ENCODE results near the gene ALDH1A2.

ALDH1A2 gene

GRCh38 chr15:57911247-57911646, 154.3 kb downstream of the ALDH1A2 start:
- no CpG with 5 or more reads among the region's 1 CpG for WGBS (ENCODE audit: extremely low coverage, insufficient coverage, insufficient read length)
- Histone ChIP-seq H2BK120ac (ENCODE audit: insufficient read depth, low read length, poor library complexity) (no peak overlapping the region), H2AFZ (ENCODE audit: insufficient read depth, low read length, poor library complexity) (no peak overlapping the region), H3K4me1 (ENCODE audit: control insufficient read depth in 1 of 2, insufficient read depth in 2 of 2, low read length in 2 of 2) (no peaks in the 10 kb centered on the region), H3K4ac (ENCODE audit: low read depth, low read length) (no peak overlapping the region), H3K27me3 (ENCODE audit: insufficient read depth, low read length) (no peaks in the 10 kb centered on the region), H2BK12ac (ENCODE audit: low read length) (no peak overlapping the region), H3K27ac (ENCODE audit: low read depth, low read length) (no peak overlapping the region), H3K9me3 (ENCODE audit: insufficient read depth, low read depth, low read length) (no peaks in the 10 kb centered on the region), H2BK5ac (ENCODE audit: low read depth, low read length, poor library complexity) (no peak overlapping the region), H4K12ac (ENCODE audit: low read depth, low read length) (no peak overlapping the region), H3K4me2 (ENCODE audit: low read length) (no peak overlapping the region), H3K23ac (ENCODE audit: low read length) (no peak overlapping the region), H4K91ac (ENCODE audit: low read depth, low read length) (no peak overlapping the region), H3K36me3 (ENCODE audit: control insufficient read depth in 1 of 2, insufficient read depth in 2 of 2, low read length in 2 of 2) (no peaks in the 10 kb centered on the region), H3K4me3 (ENCODE audit: low read depth, low read length) (no peak overlapping the region), H2AK5ac (ENCODE audit: low read length) (no peak overlapping the region), H3K14ac (ENCODE audit: low read length) (no peak overlapping the region), H3K18ac (ENCODE audit: low read length) (no peak overlapping the region), H4K8ac (ENCODE audit: low read depth, low read length) (no peak overlapping the region), H3K9ac (ENCODE audit: low read length) (no peak overlapping the region), H3K79me1 (ENCODE audit: low read length) (no peaks in the 10 kb centered on the region), H3K79me2 (ENCODE audit: control insufficient read depth, insufficient read depth, low read length, poor library complexity) (no peaks in the 10 kb centered on the region)
- no peak for DNase-seq

DNA sequence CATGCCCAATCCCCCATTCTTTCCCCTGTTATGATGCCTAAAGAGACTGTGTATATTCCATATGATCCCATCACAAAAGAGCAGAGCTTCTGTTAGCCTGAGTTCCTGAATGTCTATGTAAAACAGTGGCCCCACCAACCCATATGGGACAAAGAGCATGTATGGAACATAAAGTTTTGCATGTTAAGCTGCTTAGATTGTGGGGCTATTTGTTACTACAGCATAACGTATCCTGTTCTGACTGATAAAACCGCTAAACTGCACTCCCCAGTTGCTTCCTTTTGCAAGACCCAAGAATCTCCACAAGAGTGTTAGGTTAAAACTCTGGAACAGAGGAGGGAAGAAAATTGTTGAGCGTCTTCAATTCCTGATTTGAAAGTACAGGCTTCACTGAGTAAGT, 154.8 kb downstream of the ALDH1A2 start:
- no peak overlapping the region for H2AK5ac ChIP-seq (ENCODE audit: low read length)
- H3K27ac ChIP-seq (ENCODE audit: low read depth, low read length), result no peak overlapping the region
- H3K79me1 ChIP-seq (ENCODE audit: low read length), result no peaks in the 10 kb centered on the region
- no peak overlapping the region for H3K23ac ChIP-seq (ENCODE audit: low read length)
- H2BK12ac ChIP-seq (ENCODE audit: low read length), result no peak overlapping the region
- H3K9ac ChIP-seq (ENCODE audit: low read length), result no peak overlapping the region
- no peak overlapping the region for H2BK120ac ChIP-seq (ENCODE audit: insufficient read depth, low read length, poor library complexity)
- no peak overlapping the region for H3K14ac ChIP-seq (ENCODE audit: low read length)
- no peak overlapping the region for H3K4ac ChIP-seq (ENCODE audit: low read depth, low read length)
- no peak overlapping the region for H3K4me3 ChIP-seq (ENCODE audit: low read depth, low read length)
- no peak overlapping the region for H2BK5ac ChIP-seq (ENCODE audit: low read depth, low read length, poor library complexity)
- H2AFZ ChIP-seq (ENCODE audit: insufficient read depth, low read length, poor library complexity), result no peak overlapping the region
- no peaks in the 10 kb centered on the region for H3K36me3 ChIP-seq (ENCODE audit: control insufficient read depth in 1 of 2, insufficient read depth in 2 of 2, low read length in 2 of 2)
- no peak overlapping the region for H4K8ac ChIP-seq (ENCODE audit: low read depth, low read length)
- no peaks in the 10 kb centered on the region for H3K4me1 ChIP-seq (ENCODE audit: control insufficient read depth in 1 of 2, insufficient read depth in 2 of 2, low read length in 2 of 2)
- no peak overlapping the region for H4K91ac ChIP-seq (ENCODE audit: low read depth, low read length)
- H4K12ac ChIP-seq (ENCODE audit: low read depth, low read length), result no peak overlapping the region
- WGBS (ENCODE audit: extremely low coverage, insufficient coverage, insufficient read length), result no CpG with 5 or more reads among the region's 3 CpGs
- H3K9me3 ChIP-seq (ENCODE audit: insufficient read depth, low read depth, low read length), result no peaks in the 10 kb centered on the region
- no peak overlapping the region for H3K18ac ChIP-seq (ENCODE audit: low read length)
- H3K27me3 ChIP-seq (ENCODE audit: insufficient read depth, low read length), result no peaks in the 10 kb centered on the region
- DNase-seq, result no peak
- no peak overlapping the region for H3K4me2 ChIP-seq (ENCODE audit: low read length)
- no peaks in the 10 kb centered on the region for H3K79me2 ChIP-seq (ENCODE audit: control insufficient read depth, insufficient read depth, low read length, poor library complexity)

DNA sequence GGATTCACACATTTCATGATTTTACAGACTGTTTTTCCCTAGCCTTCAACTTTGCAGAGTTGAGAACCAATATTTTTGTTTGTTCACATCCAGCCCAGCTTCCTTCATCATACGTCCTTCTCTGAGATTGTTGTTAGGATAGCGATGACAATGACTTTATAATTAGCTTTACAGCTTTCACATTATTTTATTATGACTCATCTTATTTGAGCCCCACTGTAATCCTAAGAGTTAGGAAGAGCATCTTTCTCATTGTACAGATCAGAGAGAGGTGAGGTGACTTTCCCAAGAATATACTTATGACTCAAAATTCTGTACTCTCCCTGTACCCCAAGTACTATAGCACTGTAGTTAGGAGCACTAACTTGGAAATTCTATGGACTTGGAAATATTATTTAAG, 156.1 kb downstream of the ALDH1A2 start:
- WGBS (ENCODE audit: extremely low coverage, insufficient coverage, insufficient read length), result no CpG with 5 or more reads among the region's 2 CpGs
- no peak overlapping the region for H3K4me3 ChIP-seq (ENCODE audit: low read depth, low read length)
- H4K91ac ChIP-seq (ENCODE audit: low read depth, low read length), result no peak overlapping the region
- H3K14ac ChIP-seq (ENCODE audit: low read length), result no peak overlapping the region
- H3K9me3 ChIP-seq (ENCODE audit: insufficient read depth, low read depth, low read length), result no peaks in the 10 kb centered on the region
- no peak overlapping the region for H3K23ac ChIP-seq (ENCODE audit: low read length)
- H3K27ac ChIP-seq (ENCODE audit: low read depth, low read length), result no peak overlapping the region
- H3K27me3 ChIP-seq (ENCODE audit: insufficient read depth, low read length), result no peaks in the 10 kb centered on the region
- no peak overlapping the region for H2BK120ac ChIP-seq (ENCODE audit: insufficient read depth, low read length, poor library complexity)
- H2BK12ac ChIP-seq (ENCODE audit: low read length), result no peak overlapping the region
- H3K79me2 ChIP-seq (ENCODE audit: control insufficient read depth, insufficient read depth, low read length, poor library complexity), result no peaks in the 10 kb centered on the region
- H3K18ac ChIP-seq (ENCODE audit: low read length), result no peak overlapping the region
- no peaks in the 10 kb centered on the region for H3K79me1 ChIP-seq (ENCODE audit: low read length)
- H3K4ac ChIP-seq (ENCODE audit: low read depth, low read length), result no peak overlapping the region
- H3K9ac ChIP-seq (ENCODE audit: low read length), result no peak overlapping the region
- H4K8ac ChIP-seq (ENCODE audit: low read depth, low read length), result no peak overlapping the region
- H3K36me3 ChIP-seq (ENCODE audit: control insufficient read depth in 1 of 2, insufficient read depth in 2 of 2, low read length in 2 of 2), result no peaks in the 10 kb centered on the region
- no peak overlapping the region for H2AK5ac ChIP-seq (ENCODE audit: low read length)
- H2AFZ ChIP-seq (ENCODE audit: insufficient read depth, low read length, poor library complexity), result no peak overlapping the region
- H2BK5ac ChIP-seq (ENCODE audit: low read depth, low read length, poor library complexity), result no peak overlapping the region
- no peak overlapping the region for H4K12ac ChIP-seq (ENCODE audit: low read depth, low read length)
- H3K4me1 ChIP-seq (ENCODE audit: control insufficient read depth in 1 of 2, insufficient read depth in 2 of 2, low read length in 2 of 2), result no peaks in the 10 kb centered on the region
- no peak for DNase-seq
- H3K4me2 ChIP-seq (ENCODE audit: low read length), result no peak overlapping the region

DNA sequence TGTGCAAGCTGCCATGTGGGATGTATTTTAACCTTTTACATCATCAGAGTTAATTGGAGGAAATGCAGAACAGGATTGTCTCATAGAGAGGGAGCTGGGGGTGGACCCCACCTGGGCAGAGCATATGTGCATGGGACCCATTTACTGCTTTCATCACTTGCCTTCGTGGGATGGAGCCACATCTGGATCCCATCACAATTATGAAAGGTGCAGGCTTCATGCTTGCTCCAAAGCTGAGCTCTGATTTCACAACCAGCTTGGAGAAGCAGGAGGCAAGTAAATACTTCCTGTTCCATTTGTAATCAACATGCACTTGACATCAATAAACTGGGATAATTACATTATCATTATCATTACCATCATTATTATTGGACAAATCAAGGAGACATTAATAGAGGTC, 161.9 kb downstream of the ALDH1A2 start:
- H2BK12ac ChIP-seq (ENCODE audit: low read length), result no peak overlapping the region
- no CpG with 5 or more reads among the region's 1 CpG for WGBS (ENCODE audit: extremely low coverage, insufficient coverage, insufficient read length)
- no peak overlapping the region for H2BK120ac ChIP-seq (ENCODE audit: insufficient read depth, low read length, poor library complexity)
- H3K9ac ChIP-seq (ENCODE audit: low read length), result no peak overlapping the region
- no peaks in the 10 kb centered on the region for H3K79me2 ChIP-seq (ENCODE audit: control insufficient read depth, insufficient read depth, low read length, poor library complexity)
- no peak overlapping the region for H2BK5ac ChIP-seq (ENCODE audit: low read depth, low read length, poor library complexity)
- H3K23ac ChIP-seq (ENCODE audit: low read length), result no peak overlapping the region
- H3K27me3 ChIP-seq (ENCODE audit: insufficient read depth, low read length), result no peaks in the 10 kb centered on the region
- no peaks in the 10 kb centered on the region for H3K9me3 ChIP-seq (ENCODE audit: insufficient read depth, low read depth, low read length)
- H3K4me2 ChIP-seq (ENCODE audit: low read length), result no peak overlapping the region
- H3K27ac ChIP-seq (ENCODE audit: low read depth, low read length), result no peak overlapping the region
- DNase-seq, result no peak
- H4K8ac ChIP-seq (ENCODE audit: low read depth, low read length), result no peak overlapping the region
- H4K12ac ChIP-seq (ENCODE audit: low read depth, low read length), result no peak overlapping the region
- H3K4me1 ChIP-seq (ENCODE audit: control insufficient read depth in 1 of 2, insufficient read depth in 2 of 2, low read length in 2 of 2), result no peaks in the 10 kb centered on the region
- H3K36me3 ChIP-seq (ENCODE audit: control insufficient read depth in 1 of 2, insufficient read depth in 2 of 2, low read length in 2 of 2), result no peaks in the 10 kb centered on the region
- H3K14ac ChIP-seq (ENCODE audit: low read length), result no peak overlapping the region
- no peak overlapping the region for H4K91ac ChIP-seq (ENCODE audit: low read depth, low read length)
- no peak overlapping the region for H3K4ac ChIP-seq (ENCODE audit: low read depth, low read length)
- H3K18ac ChIP-seq (ENCODE audit: low read length), result no peak overlapping the region
- no peaks in the 10 kb centered on the region for H3K79me1 ChIP-seq (ENCODE audit: low read length)
- H3K4me3 ChIP-seq (ENCODE audit: low read depth, low read length), result no peak overlapping the region
- no peak overlapping the region for H2AK5ac ChIP-seq (ENCODE audit: low read length)
- no peak overlapping the region for H2AFZ ChIP-seq (ENCODE audit: insufficient read depth, low read length, poor library complexity)
